Osteocyte (in vitro differentiated cells): ENCODE results near the gene SOX1. TPM values are rescaled to one million over a fixed set of nuclear protein-coding genes. Genes with fewer than 3 reads are reported as not detected.
A peak's percentile ranks its signal among the peaks of the same experiment; 100 is the strongest.

ENCODE experiments used
- DNase-seq: peaks from one replicate; pipeline ENCODE4 v3.0.0; 2021; ENCODE audit warnings: mixed read lengths; ENCODE audit not compliant: unreplicated experiment; ENCODE audit errors: extremely low spot score
- H3K27ac Mint-ChIP-seq: one replicate; pipeline ENCODE4 v1.8.0; 2021; ENCODE audit warnings: mild to moderate bottlenecking, mixed read lengths; ENCODE audit not compliant: unreplicated experiment
- H3K27me3 Mint-ChIP-seq: one replicate; pipeline ENCODE4 v1.8.0; 2021; ENCODE audit warnings: mixed read lengths; ENCODE audit not compliant: unreplicated experiment
- H3K36me3 Mint-ChIP-seq: one replicate; pipeline ENCODE4 v1.8.0; 2021; ENCODE audit warnings: mixed read lengths; ENCODE audit not compliant: unreplicated experiment
- H3K4me1 Mint-ChIP-seq: one replicate; pipeline ENCODE4 v1.8.0; 2021; ENCODE audit warnings: mixed read lengths; ENCODE audit not compliant: unreplicated experiment
- H3K4me3 Mint-ChIP-seq: one replicate; pipeline ENCODE4 v1.8.0; 2021; ENCODE audit warnings: mild to moderate bottlenecking, moderate library complexity, mixed read lengths; ENCODE audit not compliant: unreplicated experiment
- H3K9me3 Mint-ChIP-seq: one replicate; pipeline ENCODE4 v1.8.0; 2021; ENCODE audit warnings: mixed read lengths; ENCODE audit not compliant: unreplicated experiment
- total RNA-seq: library from RNA; stranded (reverse); gene quantifications from 2 replicates; pipeline ENCODE4 v1.2.1, GENCODE V29; 2021
- TF ChIP-seq, protein P1 (sequence below): fragments of 200-600 bp; sonication (generic); IDR thresholded peaks from 2 replicates; pipeline ENCODE4 v1.5.0; 2021; ENCODE audit warnings: antibody characterized with exemption, mild to moderate bottlenecking, moderate library complexity

Gene SOX1
- total RNA-seq, 1 donor from 2014 or later: not detected

DNA sequence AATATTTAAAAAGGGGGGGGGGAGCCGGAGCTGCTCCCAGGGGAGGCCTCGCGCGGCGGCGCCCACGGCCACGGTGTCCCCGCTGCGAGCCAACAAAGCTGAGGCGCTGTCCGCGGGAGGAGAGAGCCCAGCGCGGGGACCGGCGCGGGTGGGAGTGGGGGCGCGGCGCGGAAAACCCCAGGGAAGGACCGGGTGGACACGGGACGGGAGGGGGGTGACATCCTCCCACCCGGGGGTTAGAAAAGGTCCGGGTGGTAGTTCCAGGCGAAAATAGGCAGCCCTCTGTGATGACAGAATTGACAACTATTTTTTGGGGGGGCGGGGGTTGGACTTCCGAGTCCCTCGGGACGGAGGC, 11.1 kb upstream of the SOX1 start:
- H3K9me3 Mint-ChIP-seq: no peaks in the 10 kb centered on the region

DNA sequence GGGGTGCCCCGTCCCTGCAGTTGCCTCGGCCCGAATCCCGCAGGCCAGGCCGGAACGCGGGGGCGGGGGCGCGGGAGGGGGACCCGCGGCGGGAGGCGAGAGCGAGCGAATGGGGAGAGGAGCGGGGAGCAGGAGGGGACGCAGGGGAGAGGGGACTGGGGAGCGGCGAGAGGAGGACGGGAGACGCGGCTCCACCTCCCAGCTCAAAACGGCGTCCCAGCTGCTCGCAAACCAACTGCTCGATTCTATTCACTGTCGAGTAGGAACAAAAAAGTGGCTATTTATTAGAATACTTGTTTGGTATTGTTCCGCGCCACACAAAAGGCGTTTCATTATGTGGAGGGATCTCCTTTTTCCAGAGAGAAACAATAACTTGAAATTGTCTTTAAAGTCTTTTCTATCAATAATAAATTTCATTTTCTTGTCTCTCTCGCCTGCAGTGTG, 10.6 kb upstream of the SOX1 start:
- TF ChIP-seq, protein P1, sequence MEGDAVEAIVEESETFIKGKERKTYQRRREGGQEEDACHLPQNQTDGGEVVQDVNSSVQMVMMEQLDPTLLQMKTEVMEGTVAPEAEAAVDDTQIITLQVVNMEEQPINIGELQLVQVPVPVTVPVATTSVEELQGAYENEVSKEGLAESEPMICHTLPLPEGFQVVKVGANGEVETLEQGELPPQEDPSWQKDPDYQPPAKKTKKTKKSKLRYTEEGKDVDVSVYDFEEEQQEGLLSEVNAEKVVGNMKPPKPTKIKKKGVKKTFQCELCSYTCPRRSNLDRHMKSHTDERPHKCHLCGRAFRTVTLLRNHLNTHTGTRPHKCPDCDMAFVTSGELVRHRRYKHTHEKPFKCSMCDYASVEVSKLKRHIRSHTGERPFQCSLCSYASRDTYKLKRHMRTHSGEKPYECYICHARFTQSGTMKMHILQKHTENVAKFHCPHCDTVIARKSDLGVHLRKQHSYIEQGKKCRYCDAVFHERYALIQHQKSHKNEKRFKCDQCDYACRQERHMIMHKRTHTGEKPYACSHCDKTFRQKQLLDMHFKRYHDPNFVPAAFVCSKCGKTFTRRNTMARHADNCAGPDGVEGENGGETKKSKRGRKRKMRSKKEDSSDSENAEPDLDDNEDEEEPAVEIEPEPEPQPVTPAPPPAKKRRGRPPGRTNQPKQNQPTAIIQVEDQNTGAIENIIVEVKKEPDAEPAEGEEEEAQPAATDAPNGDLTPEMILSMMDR: no peak
- H3K9me3 Mint-ChIP-seq: no peaks in the 10 kb centered on the region
- no peak overlapping the region for H3K27ac Mint-ChIP-seq
- H3K4me1 Mint-ChIP-seq: peaks cover 13% of the 10 kb centered on the region
- DNase-seq: peak; percentile 82
- H3K27me3 Mint-ChIP-seq: peaks cover 75% of the 10 kb centered on the region
- H3K4me3 Mint-ChIP-seq: peak overlapping the region; percentile 48
- no peaks in the 10 kb centered on the region for H3K36me3 Mint-ChIP-seq

More for the DNA sequence above, 11.1 kb upstream of the SOX1 start:
- Mint-ChIP-seq H3K27me3 (peaks cover 78% of the 10 kb centered on the region), H3K4me1 (peaks cover 13% of the 10 kb centered on the region), H3K27ac (no peak overlapping the region), H3K36me3 (no peaks in the 10 kb centered on the region), H3K4me3 (no peak overlapping the region)
- TF ChIP-seq, protein P1: no peak
- no peak for DNase-seq

DNA sequence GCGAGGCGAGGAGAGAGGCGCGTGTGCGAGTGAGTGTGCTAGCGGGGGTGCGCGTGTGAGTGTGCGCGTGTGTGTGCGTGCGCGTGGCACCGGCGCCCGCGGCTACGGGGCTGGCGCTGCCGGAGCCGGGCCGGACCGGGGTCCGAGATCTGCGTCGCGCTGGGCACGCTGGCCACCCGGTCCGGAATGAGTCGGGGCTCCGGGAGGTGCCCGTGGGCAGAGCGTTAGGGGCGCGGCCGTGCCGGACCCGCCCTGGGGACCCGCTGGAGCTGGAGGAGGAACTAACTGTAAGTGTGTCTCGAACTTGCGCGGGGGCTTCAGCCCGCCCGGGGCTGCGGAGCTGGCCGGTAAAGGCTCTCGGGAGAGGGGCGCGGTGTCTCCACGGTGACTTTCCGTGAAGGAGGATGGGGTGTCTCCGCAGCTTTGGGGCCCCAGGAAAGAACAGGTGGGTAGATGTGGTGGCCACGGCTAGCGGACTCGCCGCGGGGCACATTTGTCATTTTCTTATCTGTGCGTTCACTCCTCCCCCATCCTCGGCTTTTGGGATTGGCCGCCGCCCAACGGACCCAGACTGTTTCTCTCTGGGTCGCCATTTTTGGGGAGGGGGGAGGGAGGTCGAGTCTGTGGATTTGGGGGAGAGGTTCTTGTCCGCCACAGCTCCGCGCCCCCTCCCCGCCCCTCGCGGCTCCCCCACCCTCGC, 10.1 kb upstream of the SOX1 start:
- Mint-ChIP-seq H3K9me3 (no peaks in the 10 kb centered on the region), H3K4me1 (peaks cover 13% of the 10 kb centered on the region), H3K27me3 (peaks cover 75% of the 10 kb centered on the region), H3K4me3 (peak overlapping the region; percentile 48), H3K36me3 (no peaks in the 10 kb centered on the region), H3K27ac (no peak overlapping the region)
- DNase-seq: peak; percentile 82
- TF ChIP-seq, protein P1: no peak

GRCh38 chr13:112057439-112057735, 9.6 kb upstream of the SOX1 start:
- Mint-ChIP-seq H3K4me3 (no peak overlapping the region), H3K36me3 (no peaks in the 10 kb centered on the region), H3K27me3 (peaks cover 75% of the 10 kb centered on the region), H3K9me3 (no peaks in the 10 kb centered on the region), H3K4me1 (peaks cover 13% of the 10 kb centered on the region), H3K27ac (no peak overlapping the region)
- TF ChIP-seq, protein P1: no peak
- DNase-seq: no peak

DNA sequence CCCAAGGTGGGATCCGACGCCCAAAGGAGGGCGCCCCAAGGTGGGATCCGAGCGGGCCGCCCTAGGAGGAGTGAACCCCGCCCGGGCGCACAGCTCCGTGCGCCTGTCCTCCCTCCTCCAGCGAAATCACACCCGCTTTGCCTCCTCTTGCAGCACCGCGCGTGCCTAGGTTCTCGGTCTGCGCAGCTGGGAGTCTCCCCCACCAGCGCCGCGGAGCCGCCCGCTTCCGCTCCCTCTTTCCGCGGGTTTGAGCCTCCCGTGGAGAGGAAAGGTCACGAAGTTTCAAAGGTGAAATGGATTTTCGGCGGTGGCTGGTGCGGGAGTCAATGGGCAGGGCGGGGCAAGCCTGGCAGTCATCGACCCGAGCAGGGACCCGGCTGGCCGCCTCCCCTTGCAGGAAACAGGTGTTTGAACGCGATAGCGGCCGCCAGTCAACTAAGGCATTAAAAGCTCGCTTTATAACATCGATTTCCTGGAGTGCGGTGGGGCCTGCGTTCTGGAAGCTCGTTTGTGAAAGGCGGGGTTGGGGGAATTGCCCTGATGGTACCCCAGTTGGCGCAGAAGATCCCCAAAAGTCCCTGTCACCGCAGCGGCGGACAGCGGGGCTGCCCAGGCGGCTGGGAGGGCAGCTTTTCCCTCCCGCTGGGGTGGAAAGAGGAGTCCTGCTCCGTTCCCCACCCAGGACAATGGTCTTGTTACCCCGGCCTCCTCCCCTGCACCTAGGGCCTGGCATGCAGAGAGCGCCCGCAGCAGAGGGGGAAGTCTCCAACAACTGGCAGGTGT, 9.0 kb upstream of the SOX1 start:
- no peak overlapping the region for H3K27ac Mint-ChIP-seq
- H3K27me3 Mint-ChIP-seq: peaks cover 75% of the 10 kb centered on the region
- no peaks in the 10 kb centered on the region for H3K36me3 Mint-ChIP-seq
- TF ChIP-seq, protein P1: no peak
- DNase-seq: peak; percentile 82
- H3K9me3 Mint-ChIP-seq: no peaks in the 10 kb centered on the region
- H3K4me1 Mint-ChIP-seq: peaks cover 13% of the 10 kb centered on the region
- H3K4me3 Mint-ChIP-seq: no peak overlapping the region
